Upper lobe of left lung (tissue), 6 donors: ENCODE data around the gene ARHGEF17. TPM values are rescaled to one million over a fixed set of nuclear protein-coding genes. Genes with fewer than 3 reads are reported as not detected.

Experiments used
- ATAC-seq, 2 donors: fragments of 200-7000 bp; cut with Tn5 transposase; one replicate each; pipeline ENCODE4 v1.9.1; 2022; ENCODE audit warnings: mild to moderate bottlenecking in 2 of 2, moderate library complexity in 2 of 2; ENCODE audit not compliant: low FRiP score in 2 of 2
- DNase-seq, 2 donors: peaks; one replicate each; pipeline ENCODE4 v3.0.0-alpha.2; 2019 to 2020
- H3K27ac ChIP-seq, 4 donors: fragments of 200-600 bp; sonication (generic); one replicate each; pipeline ENCODE4 v1.5.1; 2016 to 2019
- H3K27me3 ChIP-seq, 4 donors: fragments of 200-600 bp; sonication (generic); one replicate each; pipeline ENCODE4 v1.5.1; 2017 to 2019
- H3K36me3 ChIP-seq, 4 donors: fragments of 200-600 bp; sonication (generic); one replicate each; pipeline ENCODE4 v1.5.1; 2016 to 2019
- H3K4me1 ChIP-seq, 4 donors: fragments of 200-600 bp; sonication (generic); one replicate each; pipeline ENCODE4 v1.5.1; 2018 to 2019
- H3K4me3 ChIP-seq, 4 donors: fragments of 200-600 bp; sonication (generic); one replicate each; pipeline ENCODE4 v1.5.1; 2017 to 2019; ENCODE audit warnings: mild to moderate bottlenecking in 2 of 4, moderate library complexity in 1 of 4
- H3K9me3 ChIP-seq, 4 donors: fragments of 200-600 bp; sonication (generic); one replicate each; pipeline ENCODE4 v1.5.1; 2018 to 2019
- CTCF ChIP-seq, 6 experiments: fragments of 450-650 bp in 4 of 6; fragments of 200-600 bp in 2 of 6; sonication (generic) in 2 of 6; IDR thresholded peaks; one replicate each; pipeline ENCODE4 v1.5.1; 2016 to 2019; ENCODE audit warnings: antibody characterized with exemption in 6 of 6
- EP300 ChIP-seq, 4 donors: sonication (generic); formaldehyde crosslinking; IDR thresholded peaks; one replicate each; pipeline ENCODE4 v1.5.1; 2017; ENCODE audit warnings: antibody characterized with exemption in 4 of 4, control low read depth in 2 of 4
- POLR2A ChIP-seq, 4 donors: fragments of 450-650 bp; IDR thresholded peaks; one replicate each; pipeline ENCODE4 v1.5.1; 2016 to 2017; ENCODE audit warnings: antibody characterized with exemption in 4 of 4, mild to moderate bottlenecking in 2 of 4
- POLR2AphosphoS5 ChIP-seq, 2 donors: sonication (generic); formaldehyde crosslinking; IDR thresholded peaks; one replicate each; pipeline ENCODE4 v1.5.1; 2017; ENCODE audit warnings: antibody characterized with exemption in 2 of 2
- WGBS, 2 donors: methylation state at CpG; one replicate each; pipeline ENCODE4 v1.1.5; 2017 to 2018; 5-methylcytosine and 5-hydroxymethylcytosine counted together
- total RNA-seq, 6 donors: library from RNA; depleted of rRNA in 4 of 6; stranded (reverse); fragments of >200 nt in 4 of 6; gene quantifications; one replicate each; pipeline versions ENCODE4 v1.1.0 to v1.2.1, GENCODE V29; 2016 to 2021
- donor health status: DM: no; HTN: no; CAD: no; lungs with moderate emphysema.
- donor health status: DM: no; HTN: yes; CAD: no; lungs with severe emphysema.

Gene ARHGEF17
- total RNA-seq, 6 donors from 2014 or later, result 48.1 to 140 (median 65.1) TPM

- H3K4me1 ChIP-seq, result peaks cover 0 to 11% (median 9%) of the 10 kb centered on the region in 4 donors
- no peak overlapping the region for H3K4me3 ChIP-seq
- H3K36me3 ChIP-seq, result peaks cover 0 to 25% (median 2%) of the 10 kb centered on the region in 4 donors
- DNase-seq, result no peak
- no peaks in the 10 kb centered on the region for H3K9me3 ChIP-seq
- peak; percentile 11 to 44 for ATAC-seq
- 58 to 71% methylated on average over 1 of the region's 1 CpG for WGBS, 2 donors
- no peaks in the 10 kb centered on the region for H3K27me3 ChIP-seq
- H3K27ac ChIP-seq, result peak overlapping the region in 1 of 4 donors; percentile 4
- no peak for TF ChIP-seq CTCF (IDR thresholded peaks at IDR 0.05)
- no peak for TF ChIP-seq POLR2A (IDR thresholded peaks at IDR 0.05)
- no peak for TF ChIP-seq EP300 (IDR thresholded peaks at IDR 0.05)
Measured at GRCh38 chr11:73414977-73415651, 107.0 kb downstream of the ARHGEF17 start.

- ATAC-seq, result no peak
Measured at GRCh38 chr11:73415854-73416615, 108.0 kb downstream of the ARHGEF17 start.

GRCh38 chr11:73416786-73417185 is 108.7 kb downstream of the ARHGEF17 start:
- 89 to 98% methylated on average over 2 of the region's 2 CpGs for WGBS, 2 donors
- Histone ChIP-seq H3K4me1 (peaks cover 0 to 11% (median 9%) of the 10 kb centered on the region in 4 donors), H3K27me3 (no peaks in the 10 kb centered on the region), H3K9me3 (no peaks in the 10 kb centered on the region), H3K4me3 (no peak overlapping the region), H3K27ac (no peak overlapping the region), H3K36me3 (peaks cover 0 to 16% (median 2%) of the 10 kb centered on the region in 4 donors)
- no peak for ATAC-seq
- TF ChIP-seq EP300 (IDR thresholded peaks at IDR 0.05) (no peak), CTCF (IDR thresholded peaks at IDR 0.05) (no peak), POLR2AphosphoS5 (IDR thresholded peaks at IDR 0.05) (no peak), POLR2A (IDR thresholded peaks at IDR 0.05) (no peak)
- DNase-seq, result no peak

More at GRCh38 chr11:73415854-73416615, 108.0 kb downstream of the ARHGEF17 start:
- Histone ChIP-seq H3K4me3 (no peak overlapping the region), H3K27me3 (no peaks in the 10 kb centered on the region), H3K4me1 (peaks cover 0 to 11% (median 9%) of the 10 kb centered on the region in 4 donors), H3K36me3 (peaks cover 0 to 21% (median 2%) of the 10 kb centered on the region in 4 donors), H3K9me3 (no peaks in the 10 kb centered on the region), H3K27ac (no peak overlapping the region)
- DNase-seq, result no peak
- TF ChIP-seq CTCF (IDR thresholded peaks at IDR 0.05) (no peak), POLR2A (IDR thresholded peaks at IDR 0.05) (no peak), POLR2AphosphoS5 (IDR thresholded peaks at IDR 0.05) (no peak), EP300 (IDR thresholded peaks at IDR 0.05) (no peak)
- WGBS, 2 donors, result 95 to 96% methylated on average over 4 of the region's 4 CpGs

Other genes starting within 250 kb of the ARHGEF17 start
- gene FCHSD2, start 166.0 kb upstream of the ARHGEF17 start, total RNA-seq, result 10 to 100 TPM; 22.5 to 55.6 (median 42.7) TPM
- 10 to 100 TPM in 4 of 6 donors, 1 to 10 TPM in 2; 7.8 to 15.0 (median 11.7) TPM for gene P2RY2, start 90.0 kb upstream of the ARHGEF17 start, total RNA-seq
- gene P2RY6, start 35.9 kb upstream of the ARHGEF17 start, total RNA-seq, result 1 to 10 TPM in 3 of 6 donors, under 1 TPM in 2, not detected in 1; 0.30 to 5.3 (median 1.4) TPM
- 10 to 100 TPM in 5 of 6 donors, 1 to 10 TPM in 1; 4.9 to 27.0 (median 19.2) TPM for gene RELT, start 68.1 kb downstream of the ARHGEF17 start, total RNA-seq